Islet of Langerhans (tissue), 1 donor: Measurements from ENCODE around the gene RAPGEF3.

Experiments
- FAIRE-seq: peaks from one replicate; lab custom pipeline; 2011; peaks lifted over from hg19 to GRCh38; lab: Jason Lieb, UNC

The RAPGEF3 gene

GRCh38 chr12:47789712-47790489 is 31.2 kb upstream of the RAPGEF3 start:
- no peak for FAIRE-seq

GRCh38 chr12:47789141-47789540 is 30.5 kb upstream of the RAPGEF3 start:
- no peak for FAIRE-seq

DNA sequence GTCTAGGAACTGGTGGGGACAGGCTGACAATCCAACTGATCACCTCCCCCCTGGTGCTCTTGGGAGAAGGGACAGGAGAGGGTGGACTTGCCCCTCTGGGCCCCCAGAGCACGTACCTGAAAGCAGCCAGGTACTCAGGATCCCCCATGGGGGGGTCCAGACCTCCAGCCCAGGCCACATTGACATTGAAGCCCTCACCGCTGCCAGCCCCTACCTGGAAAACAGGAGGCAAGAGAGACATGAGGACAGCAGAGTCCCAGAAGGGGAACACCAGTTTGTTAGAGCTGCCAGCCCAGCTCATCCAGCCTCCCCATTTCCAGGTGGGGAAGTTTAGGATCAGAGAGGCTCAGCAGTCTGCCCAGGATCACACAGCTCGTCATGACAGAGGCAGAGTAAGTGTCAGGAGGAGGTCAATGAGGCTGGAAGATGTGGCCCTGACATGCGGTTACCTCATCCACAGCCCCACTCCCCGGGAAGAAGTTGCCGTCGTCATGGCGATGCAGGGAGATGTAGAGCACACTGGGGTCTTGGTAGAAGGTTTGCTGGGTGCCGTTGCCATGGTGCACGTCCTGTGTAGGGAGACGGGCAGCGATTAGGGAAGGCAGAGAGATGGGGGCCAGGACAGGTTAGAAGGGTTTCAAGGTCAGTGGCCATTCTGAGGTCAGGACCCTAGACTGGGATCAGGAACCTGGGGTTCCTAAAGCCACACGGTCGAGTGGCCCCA is 29.1 kb upstream of the RAPGEF3 start:
- no peak for FAIRE-seq

DNA sequence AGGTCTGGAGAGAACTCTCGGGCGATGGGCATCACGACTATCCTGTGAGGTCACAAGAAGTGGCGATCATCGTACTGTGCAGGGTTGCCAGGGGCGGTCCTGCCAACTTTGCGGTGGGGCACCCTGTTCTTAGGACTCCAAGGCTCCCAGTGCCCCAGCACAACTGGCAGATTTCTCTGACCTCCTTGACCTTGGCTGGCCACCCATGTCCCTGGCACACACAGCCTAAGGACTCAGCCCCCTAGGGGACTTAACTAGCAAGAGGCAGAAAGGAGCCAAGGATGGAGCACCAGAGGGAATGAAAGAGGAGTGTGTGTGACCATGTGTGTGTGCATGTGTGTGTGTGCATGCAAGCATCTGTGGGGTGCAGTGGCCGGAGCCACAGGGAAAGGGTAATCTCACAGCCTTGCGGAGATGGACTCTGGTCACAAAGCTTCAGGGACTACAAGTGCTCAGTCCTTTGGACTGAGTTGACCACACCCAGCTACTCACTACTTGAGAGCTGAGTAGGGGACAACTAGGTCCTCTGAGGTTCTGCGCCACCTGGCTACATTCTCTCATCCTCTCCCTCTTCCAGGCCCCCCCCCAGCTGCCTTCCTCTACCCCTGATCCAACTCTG is 28.1 kb upstream of the RAPGEF3 start:
- no peak for FAIRE-seq

- no peak for FAIRE-seq
These were observed 27.4 kb upstream of the RAPGEF3 start for GRCh38 chr12:47785887-47786661.

GRCh38 chr12:47785036-47785886 is 26.6 kb upstream of the RAPGEF3 start:
- FAIRE-seq: no peak

DNA sequence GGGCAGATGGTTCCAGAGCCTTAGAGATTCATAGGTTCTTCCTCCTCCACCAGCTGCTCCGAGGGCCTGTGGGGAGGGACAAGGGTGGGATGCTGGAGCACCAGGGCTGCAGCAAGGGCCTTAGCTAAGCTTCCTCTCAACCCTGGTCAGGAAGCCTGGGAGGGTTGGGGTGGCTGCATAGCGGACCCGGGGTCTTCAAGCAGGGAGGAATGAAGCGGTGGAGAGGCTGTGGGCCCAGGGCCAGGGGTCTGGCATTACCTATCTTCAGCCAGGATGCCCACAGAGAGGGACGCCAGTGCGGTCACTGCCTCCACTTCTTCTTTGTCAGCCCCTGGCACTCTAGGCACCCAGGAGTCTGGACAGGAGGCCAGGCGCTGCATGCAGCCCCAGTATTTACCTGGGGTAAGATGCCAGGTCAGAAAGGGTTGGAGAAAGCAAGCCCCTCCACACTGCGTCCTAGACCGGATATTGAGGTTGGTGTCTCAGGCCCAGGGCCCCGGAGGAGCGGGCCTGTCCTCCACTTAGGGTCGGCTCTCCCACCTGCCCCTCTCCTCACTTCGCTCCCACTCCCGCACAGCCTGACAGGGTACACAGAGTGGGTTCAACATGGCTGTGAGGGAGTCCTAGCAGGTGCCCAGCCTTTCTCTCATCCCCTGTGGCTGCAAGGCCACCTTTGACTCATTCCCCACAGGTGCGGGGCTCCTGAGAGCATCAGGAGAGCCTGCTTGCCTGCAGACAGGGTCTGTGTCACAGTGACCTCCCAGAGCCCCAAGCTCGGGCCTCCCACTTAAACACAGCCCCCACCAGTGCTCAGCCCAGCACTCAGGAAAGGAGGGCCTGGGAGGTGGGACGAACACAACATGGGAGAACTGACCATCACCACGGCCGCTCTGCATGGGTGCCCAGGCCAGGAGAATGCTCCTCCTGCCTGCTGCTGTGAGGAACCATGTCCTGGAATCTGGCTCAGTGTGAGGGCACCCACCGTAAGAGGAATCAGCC is 25.4 kb upstream of the RAPGEF3 start:
- no peak for FAIRE-seq

- no peak for FAIRE-seq
These were observed 24.5 kb upstream of the RAPGEF3 start for GRCh38 chr12:47783024-47783755.

DNA sequence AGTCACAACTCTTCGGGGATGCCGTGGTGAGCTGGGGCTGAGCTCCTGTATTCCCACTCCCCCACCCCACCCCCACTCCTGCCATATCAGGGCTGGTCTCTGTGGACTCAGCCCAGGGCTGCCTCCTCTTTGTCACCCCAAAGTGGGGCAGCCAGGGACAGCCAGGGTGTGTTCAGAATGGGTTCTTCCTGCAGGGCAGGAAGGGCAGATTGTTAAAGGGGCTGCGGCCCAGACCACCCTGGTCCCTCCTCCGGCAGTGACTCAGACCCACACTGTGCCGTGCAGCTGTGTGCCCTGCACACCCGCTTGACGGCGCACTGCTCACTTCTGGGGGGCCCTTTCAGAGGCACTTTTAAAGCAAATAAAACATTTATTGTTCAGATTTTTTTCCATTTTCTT is 23.7 kb upstream of the RAPGEF3 start:
- no peak for FAIRE-seq

GRCh38 chr12:47781479-47782371 is 23.0 kb upstream of the RAPGEF3 start:
- FAIRE-seq: no peak

DNA sequence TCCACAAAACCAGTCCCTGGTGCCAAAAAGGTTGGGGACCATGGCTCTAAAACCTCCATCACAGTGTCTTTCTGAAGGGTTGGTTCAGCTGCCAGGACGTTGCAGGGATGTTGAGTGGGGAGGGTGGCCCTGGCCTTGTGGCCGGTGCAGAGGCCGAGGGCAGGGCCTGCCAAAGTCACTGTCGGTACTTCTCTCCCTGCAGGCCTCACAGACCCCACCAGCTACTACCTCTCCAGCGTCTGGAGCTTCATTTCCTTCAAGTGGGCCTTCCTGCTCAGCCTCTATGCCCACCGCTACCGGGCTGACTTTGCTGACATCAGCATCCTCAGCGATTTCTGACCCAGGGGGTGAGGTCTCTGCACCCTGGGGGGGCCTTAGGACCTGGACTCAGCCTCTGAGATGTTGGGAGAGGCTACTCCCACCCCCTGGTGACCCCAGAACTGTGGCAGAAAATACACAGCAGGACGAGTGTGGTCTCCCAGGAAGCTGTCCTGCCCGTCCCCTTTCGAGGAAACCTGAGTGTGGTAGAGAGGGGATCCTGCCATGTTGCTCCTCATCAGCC is 21.3 kb upstream of the RAPGEF3 start:
- no peak for FAIRE-seq

DNA sequence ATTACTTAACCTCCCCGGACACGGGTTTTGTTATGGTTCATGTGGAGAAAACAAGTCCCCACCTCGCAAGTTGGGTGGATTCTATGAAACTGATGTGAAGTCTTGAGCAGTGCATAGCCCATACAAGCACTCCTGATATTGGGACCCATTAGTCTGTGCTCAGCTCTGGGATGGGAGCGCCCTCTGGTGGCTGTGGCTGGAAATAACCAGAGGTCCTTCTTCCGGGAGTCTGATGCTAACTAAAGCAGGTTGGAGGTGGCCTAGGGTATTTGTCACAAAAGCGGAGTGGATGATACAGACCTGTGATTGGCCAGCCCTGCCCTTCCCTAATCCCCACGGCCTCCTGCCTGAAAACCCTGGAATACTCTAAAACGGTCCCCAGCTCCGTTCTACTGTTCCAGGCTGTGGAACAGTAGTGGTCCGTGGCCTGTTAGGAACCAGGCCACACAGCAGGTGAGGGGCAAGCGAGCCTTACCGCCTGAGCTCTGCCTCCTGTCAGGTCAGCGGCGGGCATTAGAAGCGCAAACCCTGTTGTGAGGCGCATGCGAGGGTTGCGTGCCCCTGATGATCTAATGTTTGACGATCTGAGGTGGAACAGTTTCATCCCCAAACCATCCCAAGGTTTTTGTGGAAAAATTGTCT is 20.7 kb upstream of the RAPGEF3 start:
- no peak for FAIRE-seq

DNA sequence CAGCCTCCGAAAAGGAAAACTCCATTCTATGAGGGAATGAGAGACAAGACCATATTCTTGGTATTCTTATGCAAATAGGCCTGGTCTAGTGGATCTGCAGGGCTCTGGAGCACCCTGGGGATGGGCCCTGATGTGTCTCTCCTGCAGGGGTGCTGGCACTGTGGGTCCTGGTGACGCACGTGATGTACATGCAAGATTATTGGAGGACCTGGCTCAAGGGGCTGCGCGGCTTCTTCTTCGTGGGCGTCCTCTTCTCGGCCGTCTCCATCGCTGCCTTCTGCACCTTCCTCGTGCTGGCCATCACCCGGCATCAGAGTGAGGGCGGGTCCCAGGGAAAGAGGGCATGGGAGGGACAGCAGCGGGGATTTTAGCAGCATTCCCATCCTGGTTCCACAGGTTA is 20.2 kb upstream of the RAPGEF3 start:
- FAIRE-seq: no peak

DNA sequence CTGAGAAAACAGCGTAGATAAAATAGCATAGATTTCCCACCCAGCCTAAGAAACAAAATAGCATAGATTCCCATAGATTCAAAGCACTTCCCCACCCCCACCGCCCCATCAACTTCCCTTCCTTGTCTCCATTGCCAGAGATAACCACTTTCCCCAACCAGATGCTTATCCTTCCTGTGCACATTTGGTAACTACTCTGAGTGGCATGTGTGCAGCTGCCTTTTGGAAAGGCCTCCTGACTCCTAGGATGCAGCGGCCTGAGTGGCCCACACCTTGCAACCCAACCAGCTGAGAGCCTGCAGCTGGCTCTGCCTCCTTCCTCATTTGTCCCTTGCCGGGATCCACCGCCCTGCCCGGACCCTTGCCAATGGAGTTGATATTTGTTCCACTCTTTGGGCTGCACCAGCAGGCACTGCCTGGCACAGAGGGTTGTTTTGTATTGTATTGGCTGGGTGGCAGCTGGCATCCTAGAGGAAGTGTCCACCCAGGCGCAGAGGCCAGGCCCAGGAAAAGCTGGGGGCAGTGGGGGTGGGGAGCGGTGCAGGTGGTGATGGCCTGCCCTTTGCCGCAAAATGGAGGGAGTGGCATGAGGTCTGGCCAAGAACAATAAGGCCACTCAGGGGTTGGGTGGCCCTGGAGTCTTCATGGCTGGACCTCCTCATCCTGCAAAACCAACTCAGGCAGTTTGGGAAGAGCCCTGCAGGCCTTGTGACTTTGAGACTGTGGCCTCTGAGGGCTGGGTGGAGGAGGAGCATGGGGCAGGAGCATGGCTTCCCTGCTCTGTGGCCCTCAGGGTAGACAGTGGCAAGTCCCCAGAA is 19.3 kb upstream of the RAPGEF3 start:
- FAIRE-seq: no peak

- FAIRE-seq: no peak
These were observed 18.5 kb upstream of the RAPGEF3 start for GRCh38 chr12:47777151-47777550.

DNA sequence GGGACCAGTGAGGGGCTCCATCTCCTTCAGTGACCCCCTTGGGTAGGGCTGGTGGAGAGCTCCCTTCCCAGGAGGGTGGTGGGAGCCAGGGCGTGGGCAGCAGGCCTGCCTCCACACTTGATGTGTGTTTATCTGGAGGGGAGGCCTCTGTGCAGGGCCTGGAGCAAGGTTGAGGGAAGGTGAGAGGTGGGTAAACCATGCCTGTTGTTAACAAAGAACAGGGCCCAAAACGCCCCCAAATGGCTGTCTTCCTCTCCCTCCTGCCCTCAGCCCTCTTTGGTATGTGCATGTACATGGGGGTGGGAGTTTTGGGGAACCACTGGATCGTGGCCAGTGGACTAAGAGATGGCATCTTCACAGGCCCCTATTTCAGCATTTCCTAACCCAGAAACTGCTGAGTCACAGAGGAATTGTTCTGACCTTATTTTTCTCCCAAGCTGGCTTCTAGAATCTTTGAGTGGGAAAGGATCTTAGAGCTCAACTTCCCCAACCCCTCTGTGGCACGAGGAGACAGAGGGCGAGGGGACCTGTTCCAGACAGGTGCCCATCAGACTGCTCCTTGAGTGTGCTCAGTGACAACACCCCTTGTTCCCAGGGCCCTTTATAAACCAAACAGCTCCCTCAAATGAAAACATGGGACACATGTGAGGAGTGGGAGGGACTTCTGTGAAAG is 17.9 kb upstream of the RAPGEF3 start:
- no peak for FAIRE-seq
